Stimulated activated CD8-positive, alpha-beta memory T cell treated with anti-CD3 and anti-CD28 coated beads, Interleukin-12 subunit alpha, Interleukin-12 subunit beta, amount 100 ng/mL, for 4 hours (primary cell): ENCODE measurements around the gene SPTAN1.
"Not testable (repeated sequence)": the region's sequence is repeated elsewhere in the genome, so short reads cannot be mapped to it uniquely, and the experiment has no call there.

Source experiments
- DNase-seq: peaks from one replicate; pipeline ENCODE4 v3.0.0-alpha.2; 2020; ENCODE audit warnings: low read depth

The SPTAN1 gene

GRCh38 chr9:128552744-128553440, 505 bp downstream of the SPTAN1 start:
- DNase-seq = no peak

- no peak for DNase-seq
Observed at GRCh38 chr9:128553728-128554127, 1.3 kb downstream of the SPTAN1 start.

- DNase-seq = no peak
Observed at GRCh38 chr9:128554155-128554862, 1.9 kb downstream of the SPTAN1 start.

- DNase-seq = no peak
Observed at GRCh38 chr9:128555180-128555721, 2.9 kb downstream of the SPTAN1 start.

- no peak for DNase-seq
Observed at GRCh38 chr9:128556276-128556675, 3.9 kb downstream of the SPTAN1 start.

GRCh38 chr9:128556926-128557634, 4.7 kb downstream of the SPTAN1 start:
- no peak for DNase-seq

- DNase-seq = no peak
Observed at GRCh38 chr9:128558431-128559310, 6.3 kb downstream of the SPTAN1 start.

- DNase-seq = no peak
Observed at GRCh38 chr9:128565578-128565977, 13.2 kb downstream of the SPTAN1 start.

GRCh38 chr9:128568470-128569078, 16.2 kb downstream of the SPTAN1 start:
- DNase-seq = no peak

- no peak for DNase-seq
Observed at GRCh38 chr9:128575469-128575868, 23.1 kb downstream of the SPTAN1 start.

GRCh38 chr9:128575916-128576315, 23.5 kb downstream of the SPTAN1 start:
- DNase-seq = no peak

GRCh38 chr9:128577206-128577605, 24.8 kb downstream of the SPTAN1 start:
- no peak for DNase-seq

GRCh38 chr9:128579194-128579593, 26.8 kb downstream of the SPTAN1 start:
- DNase-seq = no peak

- DNase-seq = no peak
Observed at GRCh38 chr9:128580731-128581130, 28.3 kb downstream of the SPTAN1 start.

- DNase-seq = not testable (repeated sequence)
Observed at GRCh38 chr9:128585155-128585554, 32.8 kb downstream of the SPTAN1 start.

GRCh38 chr9:128586934-128587333, 34.5 kb downstream of the SPTAN1 start:
- DNase-seq = not testable (repeated sequence)

GRCh38 chr9:128587453-128587852, 35.1 kb downstream of the SPTAN1 start:
- no peak for DNase-seq

GRCh38 chr9:128588581-128589233, 36.3 kb downstream of the SPTAN1 start:
- DNase-seq = no peak

GRCh38 chr9:128593039-128593438, 40.7 kb downstream of the SPTAN1 start:
- DNase-seq = no peak

GRCh38 chr9:128593856-128594255, 41.5 kb downstream of the SPTAN1 start:
- DNase-seq = no peak

- DNase-seq = no peak
Observed at GRCh38 chr9:128595471-128595870, 43.1 kb downstream of the SPTAN1 start.
